ENCODE data around the gene RIPK1.

DNA sequence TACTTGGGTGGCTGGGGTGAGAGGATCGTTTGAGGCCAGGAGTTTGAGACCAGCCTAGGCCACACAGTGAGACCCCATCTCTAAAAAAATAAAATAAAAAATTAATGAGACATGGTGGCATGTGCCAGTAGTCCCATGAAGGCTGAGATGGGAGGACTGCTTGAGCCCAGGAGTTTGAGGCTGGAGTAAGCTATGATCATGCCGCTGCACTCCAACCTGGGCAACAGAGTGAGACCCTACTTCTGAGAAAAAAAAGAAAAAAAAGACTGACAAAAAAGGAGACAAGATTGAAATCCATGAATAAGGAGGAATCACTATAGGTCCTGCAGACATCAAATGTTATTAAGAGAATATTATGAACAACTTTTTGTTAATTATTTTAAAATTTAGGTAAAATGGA, 26.5 kb downstream of the RIPK1 start:
- TF ChIP-seq, protein P1, sequence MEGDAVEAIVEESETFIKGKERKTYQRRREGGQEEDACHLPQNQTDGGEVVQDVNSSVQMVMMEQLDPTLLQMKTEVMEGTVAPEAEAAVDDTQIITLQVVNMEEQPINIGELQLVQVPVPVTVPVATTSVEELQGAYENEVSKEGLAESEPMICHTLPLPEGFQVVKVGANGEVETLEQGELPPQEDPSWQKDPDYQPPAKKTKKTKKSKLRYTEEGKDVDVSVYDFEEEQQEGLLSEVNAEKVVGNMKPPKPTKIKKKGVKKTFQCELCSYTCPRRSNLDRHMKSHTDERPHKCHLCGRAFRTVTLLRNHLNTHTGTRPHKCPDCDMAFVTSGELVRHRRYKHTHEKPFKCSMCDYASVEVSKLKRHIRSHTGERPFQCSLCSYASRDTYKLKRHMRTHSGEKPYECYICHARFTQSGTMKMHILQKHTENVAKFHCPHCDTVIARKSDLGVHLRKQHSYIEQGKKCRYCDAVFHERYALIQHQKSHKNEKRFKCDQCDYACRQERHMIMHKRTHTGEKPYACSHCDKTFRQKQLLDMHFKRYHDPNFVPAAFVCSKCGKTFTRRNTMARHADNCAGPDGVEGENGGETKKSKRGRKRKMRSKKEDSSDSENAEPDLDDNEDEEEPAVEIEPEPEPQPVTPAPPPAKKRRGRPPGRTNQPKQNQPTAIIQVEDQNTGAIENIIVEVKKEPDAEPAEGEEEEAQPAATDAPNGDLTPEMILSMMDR (IDR thresholded peaks at IDR 0.05) = no peak
- TF ChIP-seq POLR2A (IDR thresholded peaks at IDR 0.05) = no peak
